RWPE2 (cell line): Measurements from ENCODE around the gene RPS6KA4.

Experiments
- ATAC-seq: fragments of 200-7000 bp; cut with Tn5 transposase; 3 replicates; pipeline ENCODE4 v1.9.1; 2021; ENCODE audit warnings: low read depth
- DNase-seq: peaks from one replicate; pipeline ENCODE4 v3.0.0-alpha.2; 2020; ENCODE audit warnings: low spot score
- H3K27ac ChIP-seq: fragments of 450-650 bp; 2 replicates; pipeline ENCODE4 v1.5.1; 2017; ENCODE audit warnings: mild to moderate bottlenecking; ENCODE audit not compliant: poor library complexity, severe bottlenecking
- H3K27me3 ChIP-seq: fragments of 250-450 bp; sonication (Bioruptor Pico); 2 replicates; pipeline ENCODE4 v1.5.1; 2021; ENCODE audit warnings: mild to moderate bottlenecking, moderate library complexity; ENCODE audit not compliant: insufficient read depth, poor library complexity, severe bottlenecking
- H3K36me3 ChIP-seq: fragments of 250-450 bp; sonication (Bioruptor Pico); 2 replicates; pipeline ENCODE4 v1.5.1; 2020; ENCODE audit warnings: low read depth, mild to moderate bottlenecking, moderate library complexity
- H3K4me1 ChIP-seq: fragments of 250-450 bp; sonication (Bioruptor Pico); 2 replicates; pipeline ENCODE4 v1.5.1; 2021; ENCODE audit warnings: mild to moderate bottlenecking, moderate library complexity; ENCODE audit not compliant: insufficient read depth, poor library complexity, severe bottlenecking
- H3K4me3 ChIP-seq: fragments of 250-450 bp; sonication (Bioruptor Pico); 2 replicates; pipeline ENCODE4 v1.5.1; 2021; ENCODE audit warnings: mild to moderate bottlenecking, moderate library complexity; ENCODE audit not compliant: severe bottlenecking
- H3K9me3 ChIP-seq: fragments of 250-450 bp; sonication (Bioruptor Pico); 2 replicates; pipeline ENCODE4 v1.5.1; 2021; ENCODE audit warnings: mild to moderate bottlenecking, moderate library complexity; ENCODE audit not compliant: severe bottlenecking
- TF ChIP-seq, protein P1 (sequence below): fragments of 450-650 bp; IDR thresholded peaks from one replicate; pipeline ENCODE4 v1.5.1; 2017; ENCODE audit warnings: mild to moderate bottlenecking, moderate library complexity; ENCODE audit not compliant: poor library complexity, severe bottlenecking

RPS6KA4 gene

DNA sequence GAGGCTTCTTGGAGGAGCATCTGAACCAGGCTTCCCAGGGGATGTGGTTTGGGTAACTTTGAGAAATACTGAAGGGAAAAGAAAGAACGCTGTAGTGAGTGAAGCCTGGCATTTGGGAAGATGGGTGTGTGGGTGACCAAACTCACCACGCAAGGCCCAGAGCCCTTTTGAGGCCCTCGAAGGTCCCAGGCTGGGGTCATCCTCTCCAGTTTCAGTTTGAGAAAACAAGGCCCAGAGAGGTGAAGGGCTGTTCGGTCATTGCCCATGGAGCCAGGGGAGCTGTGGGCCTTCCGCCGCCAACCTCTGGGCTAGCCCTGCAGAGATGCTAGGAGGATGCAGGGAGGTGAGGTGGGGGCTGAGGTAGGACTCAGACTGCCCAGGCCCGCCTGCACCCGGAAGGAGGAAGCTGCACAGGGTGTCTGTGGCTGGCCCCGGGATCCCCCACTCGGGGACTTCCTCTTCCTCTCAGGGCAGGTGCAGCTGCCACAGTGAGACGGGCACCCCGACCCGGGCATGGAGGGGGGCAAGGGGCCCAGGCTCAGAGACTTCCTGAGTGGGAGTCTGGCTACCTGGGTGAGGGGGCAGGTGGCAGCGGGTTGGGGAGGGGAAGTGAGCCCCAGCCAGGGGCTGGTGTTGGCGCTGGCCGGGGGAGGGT, 19.1 kb upstream of the RPS6KA4 start, which contains the start of gene CCDC88B:
Gene CCDC88B, plus strand, starts transcription at position 451 of the 655 bp plus-strand sequence. Its CDS starts 63 bp downstream, at position 514.
- H3K36me3 ChIP-seq = no peaks in the 10 kb centered on the region
- no peaks in the 10 kb centered on the region for H3K9me3 ChIP-seq
- H3K27ac ChIP-seq = no peak within 1 kb of the TSS
- H3K4me3 ChIP-seq = no peak within 1 kb of the TSS
- no peaks in the 10 kb centered on the region for H3K27me3 ChIP-seq
- ATAC-seq (no peak), DNase-seq (peak; percentile 58)
- TF ChIP-seq, protein P1, sequence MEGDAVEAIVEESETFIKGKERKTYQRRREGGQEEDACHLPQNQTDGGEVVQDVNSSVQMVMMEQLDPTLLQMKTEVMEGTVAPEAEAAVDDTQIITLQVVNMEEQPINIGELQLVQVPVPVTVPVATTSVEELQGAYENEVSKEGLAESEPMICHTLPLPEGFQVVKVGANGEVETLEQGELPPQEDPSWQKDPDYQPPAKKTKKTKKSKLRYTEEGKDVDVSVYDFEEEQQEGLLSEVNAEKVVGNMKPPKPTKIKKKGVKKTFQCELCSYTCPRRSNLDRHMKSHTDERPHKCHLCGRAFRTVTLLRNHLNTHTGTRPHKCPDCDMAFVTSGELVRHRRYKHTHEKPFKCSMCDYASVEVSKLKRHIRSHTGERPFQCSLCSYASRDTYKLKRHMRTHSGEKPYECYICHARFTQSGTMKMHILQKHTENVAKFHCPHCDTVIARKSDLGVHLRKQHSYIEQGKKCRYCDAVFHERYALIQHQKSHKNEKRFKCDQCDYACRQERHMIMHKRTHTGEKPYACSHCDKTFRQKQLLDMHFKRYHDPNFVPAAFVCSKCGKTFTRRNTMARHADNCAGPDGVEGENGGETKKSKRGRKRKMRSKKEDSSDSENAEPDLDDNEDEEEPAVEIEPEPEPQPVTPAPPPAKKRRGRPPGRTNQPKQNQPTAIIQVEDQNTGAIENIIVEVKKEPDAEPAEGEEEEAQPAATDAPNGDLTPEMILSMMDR = no peak
- peaks cover 6% of the 10 kb centered on the region for H3K4me1 ChIP-seq

DNA sequence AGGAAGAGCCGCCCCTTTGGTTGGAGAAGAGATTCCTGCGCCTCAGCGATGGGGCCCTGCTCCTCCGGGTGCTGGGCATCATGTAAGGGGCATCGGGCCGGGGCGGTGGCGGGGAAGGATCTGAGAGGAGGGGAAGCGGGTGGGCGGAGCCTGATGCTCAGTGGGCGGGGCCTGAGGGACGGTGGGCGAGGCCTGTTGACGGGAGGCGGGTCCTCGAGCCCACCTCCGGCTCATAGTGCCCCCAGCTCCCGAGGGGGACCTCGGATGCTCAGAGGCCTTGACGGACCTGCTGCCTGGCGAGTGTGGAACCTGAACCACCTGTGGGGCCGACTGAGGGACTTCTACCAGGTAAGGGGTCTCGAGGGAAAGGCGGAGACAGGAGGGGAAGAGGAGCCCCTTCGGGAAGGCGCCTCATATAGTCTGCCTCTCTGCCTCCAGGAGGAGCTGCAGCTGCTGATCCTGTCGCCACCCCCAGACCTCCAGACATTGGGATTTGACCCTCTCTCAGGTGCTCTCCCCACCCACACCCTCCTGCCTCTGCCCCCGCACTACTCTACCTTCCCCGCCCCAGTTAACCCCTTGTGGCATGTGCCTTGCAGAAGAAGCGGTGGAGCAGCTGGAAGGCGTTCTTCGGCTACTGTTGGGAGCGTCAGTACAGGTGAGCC, 18.2 kb upstream of the RPS6KA4 start:
- ATAC-seq (no peak), DNase-seq (peak; percentile 64)
- no peaks in the 10 kb centered on the region for H3K9me3 ChIP-seq
- H3K27ac ChIP-seq = no peak overlapping the region
- no peaks in the 10 kb centered on the region for H3K36me3 ChIP-seq
- H3K27me3 ChIP-seq = no peaks in the 10 kb centered on the region
- no peak overlapping the region for H3K4me3 ChIP-seq
- TF ChIP-seq, protein P1 = no peak
- H3K4me1 ChIP-seq = no peaks in the 10 kb centered on the region

DNA sequence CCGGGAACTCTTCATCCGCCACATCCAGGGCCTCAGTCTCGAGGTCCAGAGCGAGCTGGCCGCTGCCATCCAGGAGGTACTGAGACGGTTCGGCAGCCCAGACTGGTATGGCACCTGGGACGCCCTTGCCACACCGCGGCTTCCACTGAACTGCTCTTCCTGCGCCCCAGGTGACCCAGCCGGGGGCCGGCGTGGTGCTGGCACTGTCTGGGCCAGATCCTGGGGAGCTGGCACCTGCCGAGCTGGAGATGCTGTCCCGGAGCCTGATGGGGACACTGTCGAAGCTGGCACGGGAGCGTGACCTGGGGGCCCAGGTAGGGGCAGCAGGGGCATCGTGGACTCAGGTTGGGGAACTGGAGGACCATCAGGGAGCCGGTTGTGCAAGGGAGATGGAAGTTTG, 17.5 kb upstream of the RPS6KA4 start:
- TF ChIP-seq, protein P1 = no peak
- no peaks in the 10 kb centered on the region for H3K27me3 ChIP-seq
- no peaks in the 10 kb centered on the region for H3K4me1 ChIP-seq
- H3K9me3 ChIP-seq = no peaks in the 10 kb centered on the region
- DNase-seq (peak; percentile 48), ATAC-seq (no peak)
- H3K4me3 ChIP-seq = no peak overlapping the region
- H3K36me3 ChIP-seq = no peaks in the 10 kb centered on the region
- peak overlapping the region; percentile 50 for H3K27ac ChIP-seq

DNA sequence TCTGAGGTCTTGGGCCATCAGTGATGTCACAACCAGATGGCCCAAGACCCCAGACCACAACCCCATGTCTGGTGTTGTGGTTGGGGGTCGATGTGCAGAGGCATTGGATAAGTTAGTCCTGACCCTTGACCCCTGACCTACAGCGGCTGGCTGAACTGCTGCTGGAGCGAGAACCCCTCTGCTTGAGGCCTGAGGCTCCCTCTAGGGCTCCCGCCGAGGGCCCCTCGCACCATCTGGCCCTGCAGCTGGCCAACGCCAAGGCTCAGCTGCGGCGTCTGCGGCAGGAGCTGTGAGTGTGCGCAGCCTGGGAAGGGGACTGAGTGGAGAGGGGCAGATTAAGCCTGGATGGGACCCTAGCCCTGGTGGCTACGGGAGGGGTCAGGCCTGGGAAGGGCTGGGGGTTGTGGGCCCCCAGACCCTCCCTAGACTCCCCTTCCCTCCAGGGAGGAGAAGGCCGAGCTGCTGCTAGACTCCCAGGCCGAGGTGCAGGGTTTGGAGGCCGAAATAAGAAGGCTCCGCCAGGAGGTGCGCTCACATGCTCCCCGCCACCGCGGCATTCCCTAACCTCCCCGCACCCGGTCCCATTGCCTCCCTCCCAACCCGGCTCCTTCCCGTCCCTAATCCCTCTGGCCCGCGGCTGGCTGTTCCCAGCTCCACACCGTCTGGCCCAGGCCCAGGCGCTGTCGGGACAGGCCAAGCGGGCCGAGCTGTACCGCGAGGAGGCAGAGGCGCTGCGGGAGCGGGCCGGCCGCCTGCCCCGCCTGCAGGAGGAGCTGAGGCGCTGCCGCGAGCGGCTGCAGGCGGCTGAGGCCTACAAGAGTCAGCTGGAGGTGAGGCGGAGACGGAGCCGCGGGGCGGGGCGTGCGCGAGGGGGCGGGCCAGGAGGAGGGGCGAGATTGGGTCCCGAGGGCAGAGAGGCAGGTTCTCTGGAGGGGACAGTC, 16.8 kb upstream of the RPS6KA4 start:
- DNase-seq (peak; percentile 88), ATAC-seq (peak; percentile 87)
- H3K36me3 ChIP-seq = no peaks in the 10 kb centered on the region
- H3K4me1 ChIP-seq = peaks cover 5% of the 10 kb centered on the region
- H3K27ac ChIP-seq = peak overlapping the region; percentile 50
- H3K9me3 ChIP-seq = no peaks in the 10 kb centered on the region
- no peaks in the 10 kb centered on the region for H3K27me3 ChIP-seq
- TF ChIP-seq, protein P1 = peak; percentile 67
- peak overlapping the region; percentile 26 for H3K4me3 ChIP-seq
